G401 (cell line): Measurements from ENCODE around the gene ATG10. TPM values are rescaled to one million over a fixed set of nuclear protein-coding genes. Genes with fewer than 3 reads are reported as not detected.

Experiments
- DNase-seq: peaks from one replicate; pipeline ENCODE4 v3.0.0-alpha.2; 2015; ENCODE audit warnings: low spot score
- in situ Hi-C: cut with HindIII; loops from 2 replicates; pipeline ENCODE4 v1.10.0; 2016; ENCODE audit warnings: low sequenced_read_pairs, mixed read lengths
- total RNA-seq: library from RNA; depleted of rRNA; stranded (reverse); fragments of >200 nt; shearing (Covaris generic); gene quantifications from 2 replicates; pipeline ENCODE4 v1.2.3, GENCODE V29; 2014; rRNA removed

Gene ATG10
- total RNA-seq, 1 experiment from 2014 or later, result 16.1 TPM

- in situ Hi-C loops, result no loop called here
- no peak for DNase-seq
Measured at GRCh38 chr5:82285206-82285605, 313.4 kb downstream of the ATG10 start.

- no peak for DNase-seq
- in situ Hi-C loops, result no loop called here
Measured at GRCh38 chr5:82287625-82288024, 315.8 kb downstream of the ATG10 start.

GRCh38 chr5:82290005-82290404, 318.2 kb downstream of the ATG10 start:
- in situ Hi-C loops, result no loop called here
- DNase-seq, result no peak

- no peak for DNase-seq
- in situ Hi-C loops, result no loop called here
Measured at GRCh38 chr5:82290908-82291307, 319.1 kb downstream of the ATG10 start.

GRCh38 chr5:82291420-82291819, 319.6 kb downstream of the ATG10 start:
- no peak for DNase-seq
- in situ Hi-C loops, result no loop called here

GRCh38 chr5:82295144-82295543, 323.3 kb downstream of the ATG10 start:
- in situ Hi-C loops, result no loop called here
- DNase-seq, result no peak

GRCh38 chr5:82295959-82296531, 324.2 kb downstream of the ATG10 start:
- in situ Hi-C loops, result no loop called here
- no peak for DNase-seq

- in situ Hi-C loops, result no loop called here
- no peak for DNase-seq
Measured at GRCh38 chr5:82296929-82297328, 325.1 kb downstream of the ATG10 start.

GRCh38 chr5:82297711-82298110, 325.9 kb downstream of the ATG10 start:
- in situ Hi-C loops, result no loop called here
- no peak for DNase-seq

- in situ Hi-C loops, result no loop called here
Measured at GRCh38 chr5:82298668-82299067, 326.8 kb downstream of the ATG10 start.

GRCh38 chr5:82301190-82301589, 329.4 kb downstream of the ATG10 start:
- in situ Hi-C loops, result no loop called here

More at GRCh38 chr5:82298668-82299067, 326.8 kb downstream of the ATG10 start:
- DNase-seq, result no peak

More at GRCh38 chr5:82301190-82301589, 329.4 kb downstream of the ATG10 start:
- no peak for DNase-seq

Other genes with a start within 250 kb of the ATG10 start
- gene SSBP2, start 220.9 kb upstream of the ATG10 start, total RNA-seq, result 21.8 and 23.7 TPM in 2 replicates